Suprapubic skin (tissue), 4 donors: ENCODE results near the gene DUSP16.

ENCODE experiments used
- EP300 ChIP-seq: sonication (generic); formaldehyde crosslinking; IDR thresholded peaks from one replicate; pipeline ENCODE4 v1.6.1; 2017; ENCODE audit warnings: antibody characterized with exemption
- POLR2AphosphoS5 ChIP-seq, 3 donors: sonication (generic); formaldehyde crosslinking; IDR thresholded peaks; one replicate each; pipeline ENCODE4 v1.6.1; 2017; ENCODE audit warnings: antibody characterized with exemption in 3 of 3
- TF ChIP-seq, protein P1 (sequence below), 2 donors: fragments of 200-600 bp in 1 of 2; fragments of 450-650 bp in 1 of 2; sonication (generic) in 1 of 2; IDR thresholded peaks; one replicate each; pipeline ENCODE4 v1.5.1; 2016 to 2019; ENCODE audit warnings: antibody characterized with exemption in 2 of 2, mild to moderate bottlenecking in 1 of 2, moderate library complexity in 1 of 2

DNA sequence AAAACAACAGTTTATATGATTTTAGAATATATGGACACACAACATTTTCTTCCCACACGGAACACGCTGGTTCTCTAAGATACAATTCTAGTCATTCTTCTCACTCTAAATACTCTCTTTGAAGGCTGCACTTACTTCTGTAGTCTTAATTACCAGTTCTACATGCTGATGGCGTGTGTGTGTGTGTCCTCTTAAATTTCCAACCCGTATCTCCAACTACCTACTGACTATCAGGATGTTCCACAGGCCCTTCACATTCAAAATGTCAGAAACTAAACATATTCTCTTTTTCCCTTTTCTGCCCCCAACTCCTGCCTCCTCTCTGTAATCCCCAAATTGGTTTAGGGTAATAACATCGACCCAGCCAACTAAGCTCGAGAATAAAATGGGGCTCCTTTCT, 75.2 kb downstream of the DUSP16 start:
- TF ChIP-seq, protein P1, sequence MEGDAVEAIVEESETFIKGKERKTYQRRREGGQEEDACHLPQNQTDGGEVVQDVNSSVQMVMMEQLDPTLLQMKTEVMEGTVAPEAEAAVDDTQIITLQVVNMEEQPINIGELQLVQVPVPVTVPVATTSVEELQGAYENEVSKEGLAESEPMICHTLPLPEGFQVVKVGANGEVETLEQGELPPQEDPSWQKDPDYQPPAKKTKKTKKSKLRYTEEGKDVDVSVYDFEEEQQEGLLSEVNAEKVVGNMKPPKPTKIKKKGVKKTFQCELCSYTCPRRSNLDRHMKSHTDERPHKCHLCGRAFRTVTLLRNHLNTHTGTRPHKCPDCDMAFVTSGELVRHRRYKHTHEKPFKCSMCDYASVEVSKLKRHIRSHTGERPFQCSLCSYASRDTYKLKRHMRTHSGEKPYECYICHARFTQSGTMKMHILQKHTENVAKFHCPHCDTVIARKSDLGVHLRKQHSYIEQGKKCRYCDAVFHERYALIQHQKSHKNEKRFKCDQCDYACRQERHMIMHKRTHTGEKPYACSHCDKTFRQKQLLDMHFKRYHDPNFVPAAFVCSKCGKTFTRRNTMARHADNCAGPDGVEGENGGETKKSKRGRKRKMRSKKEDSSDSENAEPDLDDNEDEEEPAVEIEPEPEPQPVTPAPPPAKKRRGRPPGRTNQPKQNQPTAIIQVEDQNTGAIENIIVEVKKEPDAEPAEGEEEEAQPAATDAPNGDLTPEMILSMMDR (IDR thresholded peaks at IDR 0.05): no peak
- TF ChIP-seq EP300 (no peak), POLR2AphosphoS5 (IDR thresholded peaks at IDR 0.05) (no peak)
